HEK293T (cell line): ENCODE measurements around the gene SLC25A26.

ENCODE experiments used
- CTCF ChIA-PET: fragments of 350-600 bp; formaldehyde crosslinking; extraction: SDS; loops from one replicate; lab custom pipeline; 2021; ENCODE audit warnings: antibody characterized with exemption, inconsistent platforms; lab: Yijun Ruan, JAX
- POLR2A ChIA-PET: fragments of 350-600 bp; formaldehyde crosslinking; extraction: SDS; loops from one replicate; lab custom pipeline; 2020; ENCODE audit warnings: antibody characterized with exemption, inconsistent platforms; lab: Yijun Ruan, JAX
- DNase-seq: peaks from one replicate; pipeline ENCODE4 v3.0.0; 2012; ENCODE audit warnings: mixed read lengths; ENCODE audit errors: extremely low spot score
- ARNT ChIP-seq: fragments of 450-650 bp; IDR thresholded peaks from 2 replicates; pipeline ENCODE4 v1.6.1; 2017; ENCODE audit warnings: mild to moderate bottlenecking
- BHLHE40 ChIP-seq: fragments of 450-650 bp; IDR thresholded peaks from 2 replicates; pipeline ENCODE4 v1.6.1; 2016; ENCODE audit warnings: mild to moderate bottlenecking, moderate library complexity, borderline replicate concordance
- CTBP1 ChIP-seq: fragments of 450-650 bp; IDR thresholded peaks from 2 replicates; pipeline ENCODE4 v1.6.1; 2016; ENCODE audit warnings: borderline replicate concordance
- ELF4 ChIP-seq: fragments of 450-650 bp; IDR thresholded peaks from 2 replicates; pipeline ENCODE4 v1.6.1; 2017; ENCODE audit warnings: antibody characterized with exemption
- FOXA1 ChIP-seq: fragments of 450-650 bp; IDR thresholded peaks from 2 replicates; pipeline ENCODE4 v1.6.1; 2016; ENCODE audit warnings: mild to moderate bottlenecking
- FOXK2 ChIP-seq: fragments of 450-650 bp; IDR thresholded peaks from 2 replicates; pipeline ENCODE4 v1.6.1; 2016; ENCODE audit warnings: mild to moderate bottlenecking
- FOXM1 ChIP-seq: fragments of 450-650 bp; IDR thresholded peaks from 2 replicates; pipeline ENCODE4 v1.6.1; 2017; ENCODE audit warnings: mild to moderate bottlenecking, borderline replicate concordance
- HDGF ChIP-seq: fragments of 450-650 bp; IDR thresholded peaks from 2 replicates; pipeline ENCODE4 v1.6.1; 2017; ENCODE audit warnings: antibody characterized with exemption, borderline replicate concordance
- L3MBTL2 ChIP-seq: fragments of 450-650 bp; conservative IDR thresholded peaks from 2 replicates; pipeline ENCODE4 v1.6.1; 2016; ENCODE audit warnings: mild to moderate bottlenecking
- LEF1 ChIP-seq: fragments of 450-650 bp; IDR thresholded peaks from 2 replicates; pipeline ENCODE4 v1.6.1; 2017; ENCODE audit warnings: mild to moderate bottlenecking, borderline replicate concordance
- NFRKB ChIP-seq: fragments of 450-650 bp; IDR thresholded peaks from 2 replicates; pipeline ENCODE4 v1.6.1; 2016; ENCODE audit warnings: mild to moderate bottlenecking, moderate library complexity
- SP1 ChIP-seq: fragments of 450-650 bp; IDR thresholded peaks from 2 replicates; pipeline ENCODE4 v1.6.1; 2017
- SUZ12 ChIP-seq: fragments of 450-650 bp; IDR thresholded peaks from 2 replicates; pipeline ENCODE4 v1.6.1; 2016; ENCODE audit warnings: mild to moderate bottlenecking
- TARDBP ChIP-seq: fragments of 450-650 bp; IDR thresholded peaks from 2 replicates; pipeline ENCODE4 v1.6.1; 2016
- ZNF384 ChIP-seq: fragments of 450-650 bp; IDR thresholded peaks from 2 replicates; pipeline ENCODE4 v1.6.1; 2016
- TF ChIP-seq, protein P1 (sequence below): fragments of 450-650 bp; IDR thresholded peaks from 2 replicates; pipeline ENCODE4 v1.6.1; 2016

SLC25A26 gene

DNA sequence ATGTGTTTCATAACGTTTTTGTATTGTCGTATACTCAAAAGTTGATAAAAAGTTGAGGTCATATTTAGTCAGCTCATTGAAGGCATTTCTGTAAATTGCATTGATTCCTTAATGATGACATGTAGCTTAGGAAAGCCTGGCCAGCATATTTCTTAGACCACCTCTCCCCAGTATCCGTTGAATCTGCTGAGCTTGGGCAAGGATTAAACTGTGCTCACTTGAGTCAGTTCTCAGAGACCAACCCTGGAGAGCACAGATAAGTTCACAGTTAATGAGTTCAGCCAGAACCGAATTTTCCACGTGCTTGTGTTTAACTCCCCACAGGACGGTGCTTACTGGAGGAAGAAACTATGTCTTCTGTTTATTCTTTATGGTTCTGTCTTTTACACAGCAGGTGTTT is 132.7 kb downstream of the SLC25A26 start:
- DNase-seq: no peak
- ChIA-PET POLR2A (no interaction called here), CTCF (interaction anchor here (1.0 kb wide), 1 partner anchor 11 kb away, joined by 3 read pairs; no protein-coding TSS in a partner anchor)
- 0 out of 2 replicates have a peak, but pooled peaks have one; percentile 29 for TF ChIP-seq L3MBTL2
- TF ChIP-seq SUZ12: no peak
- no peak for TF ChIP-seq BHLHE40
- TF ChIP-seq HDGF: no peak

DNA sequence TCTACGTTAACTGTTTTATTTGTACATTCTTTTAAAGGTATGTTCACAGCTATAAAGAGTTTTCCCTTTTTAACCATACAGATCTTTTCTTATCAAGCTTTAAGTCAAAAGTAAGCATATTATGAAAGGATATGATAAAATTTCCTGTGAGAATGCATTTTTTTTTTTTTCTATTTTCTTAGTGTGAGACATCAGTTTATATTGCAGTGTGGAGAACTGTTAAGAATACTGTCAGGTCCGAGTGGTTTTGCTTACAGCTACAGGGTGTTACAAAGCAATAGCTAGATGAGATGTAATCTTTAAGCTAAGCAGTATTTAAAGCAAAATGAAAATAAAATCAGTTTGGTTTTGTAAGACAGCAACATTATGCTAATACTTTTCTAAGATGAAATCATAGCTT is 133.2 kb downstream of the SLC25A26 start:
- POLR2A ChIA-PET: no interaction called here
- no peak for TF ChIP-seq SP1
- CTCF ChIA-PET: interaction anchor here (1.0 kb wide), 1 partner anchor 11 kb away, joined by 3 read pairs; no protein-coding TSS in a partner anchor
- no peak for DNase-seq

DNA sequence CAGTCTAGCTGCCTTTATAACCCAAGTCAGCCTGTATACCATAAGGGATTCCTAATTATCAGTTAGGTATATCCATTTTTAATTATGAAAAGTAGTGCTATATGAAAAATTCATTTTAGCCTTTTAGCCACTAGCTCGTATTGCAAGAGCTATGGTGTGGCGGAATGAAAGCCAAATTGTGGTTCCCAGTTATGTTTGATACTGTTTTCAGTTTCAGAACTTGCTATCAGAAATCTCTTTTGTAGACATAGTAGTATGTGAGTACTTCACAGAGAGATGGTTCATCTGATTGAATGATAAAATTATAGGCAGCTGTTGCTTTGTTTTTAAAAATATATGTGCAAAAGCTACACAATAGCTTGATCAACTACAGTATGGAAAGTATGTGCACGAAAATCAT is 134.6 kb downstream of the SLC25A26 start:
- no peak for DNase-seq
- CTCF ChIA-PET: no interaction called here
- TF ChIP-seq SUZ12 (no peak), BHLHE40 (no peak), FOXA1 (no peak)
- POLR2A ChIA-PET: no interaction called here

DNA sequence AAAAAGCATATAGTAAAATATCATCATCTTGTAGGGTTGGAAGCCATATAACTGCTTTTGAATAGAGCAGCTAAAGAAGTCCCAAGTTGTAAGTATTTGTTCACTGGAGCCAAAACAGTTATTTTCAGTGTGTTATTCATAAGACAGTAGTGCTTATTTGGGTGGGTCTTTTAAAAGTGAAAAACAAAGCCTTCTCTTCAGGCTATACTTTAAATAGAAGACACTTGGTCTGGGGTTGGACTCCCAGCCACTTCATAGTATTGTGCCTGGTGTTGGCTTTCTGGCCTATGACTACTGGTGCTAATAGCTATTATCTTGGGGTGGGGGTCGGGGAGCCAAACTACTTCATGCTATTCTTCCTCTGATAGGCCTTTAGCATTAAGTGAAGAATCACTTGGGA is 135.2 kb downstream of the SLC25A26 start:
- POLR2A ChIA-PET: no interaction called here
- DNase-seq: no peak
- no peak for TF ChIP-seq FOXM1
- no peak for TF ChIP-seq LEF1
- TF ChIP-seq, protein P1, sequence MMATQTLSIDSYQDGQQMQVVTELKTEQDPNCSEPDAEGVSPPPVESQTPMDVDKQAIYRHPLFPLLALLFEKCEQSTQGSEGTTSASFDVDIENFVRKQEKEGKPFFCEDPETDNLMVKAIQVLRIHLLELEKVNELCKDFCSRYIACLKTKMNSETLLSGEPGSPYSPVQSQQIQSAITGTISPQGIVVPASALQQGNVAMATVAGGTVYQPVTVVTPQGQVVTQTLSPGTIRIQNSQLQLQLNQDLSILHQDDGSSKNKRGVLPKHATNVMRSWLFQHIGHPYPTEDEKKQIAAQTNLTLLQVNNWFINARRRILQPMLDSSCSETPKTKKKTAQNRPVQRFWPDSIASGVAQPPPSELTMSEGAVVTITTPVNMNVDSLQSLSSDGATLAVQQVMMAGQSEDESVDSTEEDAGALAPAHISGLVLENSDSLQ: no peak
- TF ChIP-seq ZNF384: no peak
- no peak for TF ChIP-seq CTBP1
- no peak for TF ChIP-seq BHLHE40
- TF ChIP-seq TARDBP: no peak
- no peak for TF ChIP-seq SUZ12
- no peak for TF ChIP-seq NFRKB
- CTCF ChIA-PET: no interaction called here

DNA sequence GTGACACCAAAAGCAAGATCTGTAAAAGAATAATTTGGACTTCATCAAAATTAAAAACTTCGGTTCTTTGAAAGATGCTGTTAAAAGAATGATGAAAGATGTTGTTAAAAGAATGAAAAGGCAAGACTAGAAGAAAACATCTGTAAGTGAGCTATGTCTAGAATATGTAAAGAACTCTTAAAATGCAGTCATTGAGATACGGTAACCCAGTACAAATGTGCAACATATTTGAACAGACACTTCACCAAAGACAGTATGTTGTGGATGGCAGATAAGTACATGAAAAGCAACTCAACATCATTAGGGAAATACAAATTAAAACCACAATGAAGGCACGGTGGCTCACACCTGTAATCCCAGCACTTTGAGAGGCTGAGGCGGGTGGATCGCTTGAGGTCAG is 140.6 kb downstream of the SLC25A26 start:
- ChIA-PET POLR2A (no interaction called here), CTCF (no interaction called here)
- TF ChIP-seq TARDBP (no peak), ELF4 (no peak), L3MBTL2 (no peak), FOXM1 (no peak), NFRKB (no peak), LEF1 (no peak), FOXK2 (no peak), ZNF384 (no peak)
- no peak for DNase-seq

DNA sequence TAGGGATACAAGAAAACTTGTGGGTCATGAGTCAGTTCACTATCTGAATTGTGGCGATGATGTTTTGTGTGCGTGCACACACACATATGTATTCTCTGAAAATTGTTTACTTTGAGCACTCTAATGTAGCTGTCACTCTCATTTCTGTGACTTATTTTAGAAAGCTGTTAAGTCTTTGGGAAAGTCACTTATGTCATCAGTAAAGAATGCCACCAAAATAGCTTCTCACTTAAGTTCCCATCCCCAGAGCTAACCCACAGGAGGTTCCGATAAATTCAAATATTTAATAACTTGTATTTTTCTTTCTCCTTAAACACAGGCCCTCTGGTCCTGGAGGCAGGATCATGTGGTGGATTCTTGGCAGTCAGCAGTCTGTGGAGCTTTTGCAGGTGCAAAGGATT is 141.7 kb downstream of the SLC25A26 start:
- DNase-seq: no peak
- POLR2A ChIA-PET: no interaction called here
- CTCF ChIA-PET: interaction anchor here (1.8 kb wide), 1 partner anchor 15 kb away, joined by 11 read pairs; no protein-coding TSS in a partner anchor
- TF ChIP-seq SP1: no peak
- TF ChIP-seq, protein P1: peak; percentile 79

DNA sequence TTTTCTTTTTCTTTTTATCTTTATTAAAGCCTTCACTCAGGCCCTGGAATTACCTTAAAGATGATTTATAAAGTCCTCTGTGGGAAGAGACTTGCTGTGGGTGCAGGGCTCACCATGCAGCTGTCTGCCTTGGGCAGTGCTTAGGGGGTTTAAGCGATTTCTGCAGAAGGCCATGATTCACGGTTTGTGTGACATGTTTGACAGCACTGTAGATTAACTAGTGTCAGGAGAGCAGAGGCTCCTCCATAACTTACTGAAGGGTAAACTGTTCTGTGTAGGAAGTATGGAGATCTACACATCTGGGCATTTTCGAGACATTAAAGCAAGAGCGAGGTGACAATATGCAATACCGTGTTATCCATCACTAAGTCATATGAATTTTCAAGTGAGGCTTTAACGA is 142.3 kb downstream of the SLC25A26 start:
- ChIA-PET CTCF (interaction anchor here (1.8 kb wide), 1 partner anchor 15 kb away, joined by 11 read pairs; no protein-coding TSS in a partner anchor), POLR2A (no interaction called here)
- DNase-seq: no peak
- no peak for TF ChIP-seq SP1
- TF ChIP-seq BHLHE40: no peak
- TF ChIP-seq CTBP1: peak; percentile 53; the same call in 1 of the 2 replicates
- TF ChIP-seq ARNT: no peak
- TF ChIP-seq SUZ12: no peak
- no peak for TF ChIP-seq FOXM1
- no peak for TF ChIP-seq ELF4
- TF ChIP-seq LEF1: no peak
- no peak for TF ChIP-seq TARDBP
- TF ChIP-seq FOXK2: no peak
- TF ChIP-seq HDGF: no peak
- TF ChIP-seq ZNF384: no peak
- TF ChIP-seq NFRKB: no peak
- no peak for TF ChIP-seq FOXA1
- TF ChIP-seq, protein P1: peak; percentile 92
- TF ChIP-seq L3MBTL2: no peak
